HUES6 (cell line): Measurements from ENCODE around the gene ITIH1.

ENCODE experiments used
- H3K27ac ChIP-seq: 2 replicates; pipeline ENCODE4 v1.7.0; 2013; ENCODE audit warnings: low read depth, mild to moderate bottlenecking, low read length, inconsistent platforms
- H3K27me3 ChIP-seq: 2 replicates; pipeline ENCODE4 v1.6.1; 2013; ENCODE audit warnings: low read length; ENCODE audit not compliant: control insufficient read depth, insufficient read depth
- H3K36me3 ChIP-seq: 2 replicates; pipeline ENCODE4 v1.6.1; 2013; ENCODE audit warnings: low read length; ENCODE audit not compliant: control insufficient read depth, insufficient read depth
- H3K4me1 ChIP-seq: 2 replicates; pipeline ENCODE4 v1.6.1; 2013; ENCODE audit warnings: low read length; ENCODE audit not compliant: control insufficient read depth, insufficient read depth
- H3K4me3 ChIP-seq: 2 replicates; pipeline ENCODE4 v1.5.1; 2013; ENCODE audit warnings: low read depth, low read length
- H3K9ac ChIP-seq: one replicate; pipeline ENCODE4 v1.6.1; 2013; ENCODE audit warnings: mild to moderate bottlenecking, low read length
- H3K9me3 ChIP-seq: 2 replicates; pipeline ENCODE4 v1.6.1; 2013; ENCODE audit warnings: low read depth, low read length; ENCODE audit not compliant: control insufficient read depth, insufficient read depth

ITIH1 gene

DNA sequence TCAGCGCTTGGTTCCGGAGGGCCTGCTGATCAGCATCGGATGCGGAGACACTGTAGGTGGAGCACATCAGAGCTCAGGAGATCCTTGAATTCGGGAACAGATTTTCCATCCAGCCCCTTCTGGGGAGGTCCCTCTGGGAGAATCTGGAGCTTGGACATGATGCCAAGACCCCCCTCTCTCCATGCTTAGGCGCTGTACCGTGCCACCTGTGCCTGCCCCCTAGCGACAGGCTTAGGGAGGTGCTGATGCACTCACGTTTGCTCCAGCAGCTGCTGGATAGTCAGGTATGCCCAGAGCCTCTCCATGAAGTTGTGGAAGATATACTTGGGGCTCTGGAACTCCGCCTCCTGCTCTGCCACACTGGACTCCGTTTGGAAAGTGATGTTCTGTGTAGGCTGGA lies 43.3 kb downstream of the ITIH1 start:
- H3K4me1 ChIP-seq = peaks cover 13% of the 10 kb centered on the region
- no peak overlapping the region for H3K27ac ChIP-seq

DNA sequence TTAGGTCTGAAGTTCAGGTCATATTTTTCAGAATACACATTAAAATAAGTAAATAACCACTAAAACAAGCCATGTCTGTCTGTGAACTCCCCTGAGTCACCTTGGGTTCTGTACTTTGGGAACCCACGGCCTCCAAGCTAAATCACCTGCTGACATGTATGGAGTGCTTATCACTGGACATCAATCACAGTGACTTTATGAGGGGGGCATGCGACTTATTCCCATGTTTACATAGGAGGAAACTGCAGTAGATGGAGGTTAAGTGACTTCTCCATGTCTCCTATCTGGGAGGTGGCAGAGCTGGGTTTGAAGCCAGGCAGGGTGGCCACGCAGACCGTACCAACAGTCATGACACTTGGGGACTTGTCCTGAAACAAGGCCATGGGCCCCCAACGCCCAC lies 45.0 kb downstream of the ITIH1 start:
- H3K4me3 ChIP-seq = no peak overlapping the region
- no peaks in the 10 kb centered on the region for H3K36me3 ChIP-seq
- no peak overlapping the region for H3K9ac ChIP-seq
- H3K27ac ChIP-seq = no peak overlapping the region
- no peaks in the 10 kb centered on the region for H3K27me3 ChIP-seq
- peaks cover 13% of the 10 kb centered on the region for H3K4me1 ChIP-seq
- H3K9me3 ChIP-seq = no peaks in the 10 kb centered on the region

More for the DNA sequence above, 43.3 kb downstream of the ITIH1 start:
- Histone ChIP-seq H3K36me3 (no peaks in the 10 kb centered on the region), H3K9ac (no peak overlapping the region), H3K4me3 (no peak overlapping the region), H3K9me3 (no peaks in the 10 kb centered on the region), H3K27me3 (no peaks in the 10 kb centered on the region)

- Histone ChIP-seq H3K4me3 (no peak overlapping the region), H3K9me3 (no peaks in the 10 kb centered on the region), H3K9ac (no peak overlapping the region), H3K4me1 (peaks cover 13% of the 10 kb centered on the region), H3K27ac (no peak overlapping the region), H3K27me3 (no peaks in the 10 kb centered on the region), H3K36me3 (no peaks in the 10 kb centered on the region)
These were observed 46.6 kb downstream of the ITIH1 start for GRCh38 chr3:52824037-52824436.

- Histone ChIP-seq H3K9ac (no peak overlapping the region), H3K27me3 (no peaks in the 10 kb centered on the region), H3K27ac (no peak overlapping the region), H3K36me3 (no peaks in the 10 kb centered on the region), H3K4me3 (no peak overlapping the region), H3K9me3 (no peaks in the 10 kb centered on the region), H3K4me1 (no peaks in the 10 kb centered on the region)
These were observed 50.0 kb downstream of the ITIH1 start for GRCh38 chr3:52827441-52827840.

- Histone ChIP-seq H3K9me3 (no peaks in the 10 kb centered on the region), H3K36me3 (no peaks in the 10 kb centered on the region), H3K9ac (no peak overlapping the region), H3K27me3 (no peaks in the 10 kb centered on the region), H3K4me1 (no peaks in the 10 kb centered on the region), H3K27ac (no peak overlapping the region), H3K4me3 (no peak overlapping the region)
These were observed 50.5 kb downstream of the ITIH1 start for GRCh38 chr3:52827866-52828376.

DNA sequence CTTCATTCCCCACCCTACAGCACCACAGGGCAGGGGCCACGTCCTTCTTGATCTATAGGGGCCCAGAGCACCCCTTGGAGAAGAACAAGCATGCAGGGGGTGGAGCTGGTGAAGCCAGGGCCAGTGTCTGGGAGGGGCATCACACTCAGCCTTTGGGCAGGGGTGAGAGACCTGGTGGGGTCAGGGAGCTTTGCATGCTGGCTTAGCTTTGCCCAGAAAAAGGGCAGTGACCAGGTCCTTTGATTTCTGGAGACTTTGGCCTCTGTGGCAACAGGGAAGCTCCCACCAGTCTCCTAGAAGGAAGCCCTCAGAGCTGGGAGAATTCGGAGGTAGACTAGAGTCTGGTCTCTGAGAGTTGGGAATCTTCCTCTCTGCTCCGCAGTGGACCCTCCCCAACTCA lies 52.1 kb downstream of the ITIH1 start:
- Histone ChIP-seq H3K4me3 (no peak overlapping the region), H3K27me3 (no peaks in the 10 kb centered on the region), H3K9me3 (no peaks in the 10 kb centered on the region), H3K4me1 (no peaks in the 10 kb centered on the region), H3K27ac (no peak overlapping the region), H3K9ac (no peak overlapping the region), H3K36me3 (no peaks in the 10 kb centered on the region)

DNA sequence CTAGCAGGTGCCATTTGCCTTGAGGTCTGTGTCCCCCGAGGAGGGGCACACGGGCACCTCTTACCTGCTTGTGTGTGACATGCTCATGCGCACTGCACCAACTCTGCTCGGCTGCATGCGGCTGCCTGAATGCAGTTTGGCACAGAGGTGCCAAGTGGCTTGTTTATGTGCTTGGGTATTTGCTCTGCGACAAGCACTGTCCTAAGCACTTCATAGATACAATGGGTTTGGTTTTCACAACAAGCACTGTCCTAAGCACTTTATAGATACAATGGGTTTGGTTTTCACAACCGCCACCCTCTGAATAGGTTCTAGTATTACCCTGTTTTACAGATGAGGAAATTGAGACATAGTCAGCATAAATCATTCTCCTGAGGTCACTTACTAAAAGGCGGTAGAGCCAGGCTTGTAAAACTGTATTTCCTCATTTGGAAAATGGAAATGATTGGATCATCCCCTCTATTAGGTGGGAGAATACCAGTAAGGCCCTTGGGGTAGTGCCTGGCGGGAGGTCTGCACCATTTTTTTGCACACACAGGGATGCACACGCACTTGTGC lies 52.6 kb downstream of the ITIH1 start:
- Histone ChIP-seq H3K4me3 (no peak overlapping the region), H3K27ac (no peak overlapping the region), H3K27me3 (no peaks in the 10 kb centered on the region)

DNA sequence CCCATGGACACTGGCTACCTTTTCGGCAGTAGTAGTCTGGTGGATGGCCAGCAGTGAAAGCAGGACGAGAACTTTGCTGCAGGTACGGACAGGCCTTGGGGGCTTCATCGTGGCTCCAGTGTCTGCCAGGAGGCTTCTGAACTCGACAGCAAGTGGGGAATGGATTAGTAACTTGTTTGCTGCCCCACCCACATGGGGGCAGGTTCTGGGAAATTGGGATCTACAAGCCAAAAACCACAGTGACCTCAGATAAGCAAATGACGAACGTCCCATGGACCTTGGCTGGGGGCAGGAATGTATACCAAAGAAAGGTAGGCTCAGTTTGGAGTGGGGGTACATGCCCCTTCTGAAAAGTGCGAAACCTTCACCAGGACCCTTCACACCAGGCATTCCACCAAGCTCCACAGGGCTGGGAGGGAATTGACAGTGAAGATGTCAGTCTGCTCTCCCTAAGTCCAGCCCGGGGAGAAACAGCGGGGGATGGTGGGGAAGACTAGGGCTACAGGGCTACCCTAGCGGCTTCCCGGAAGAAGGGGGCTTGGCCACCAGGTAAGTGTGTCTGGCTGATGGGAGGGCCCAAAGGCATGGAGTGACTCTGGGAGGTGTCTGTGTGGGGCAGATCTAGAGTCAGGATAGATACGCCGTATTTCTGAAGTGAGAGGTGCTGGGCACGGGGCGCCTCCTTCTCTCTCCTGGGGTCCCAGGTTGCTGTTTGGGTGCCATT lies 53.3 kb downstream of the ITIH1 start, which contains the start of gene ITIH4:
Gene ITIH4 (minus strand): TSS at position 138 of the 724 bp plus-strand sequence. CDS start 30 bp downstream, at position 108.
- H3K27ac ChIP-seq = no peak within 1 kb of the TSS
- H3K4me1 ChIP-seq = peaks cover 9% of the 10 kb centered on the region; the same call in 1 of the 2 replicates
- H3K9ac ChIP-seq = no peak within 1 kb of the TSS
- H3K27me3 ChIP-seq = no peaks in the 10 kb centered on the region
- H3K9me3 ChIP-seq = no peaks in the 10 kb centered on the region
- no peaks in the 10 kb centered on the region for H3K36me3 ChIP-seq
- no peak within 1 kb of the TSS for H3K4me3 ChIP-seq

More for the DNA sequence above, 52.6 kb downstream of the ITIH1 start:
- Histone ChIP-seq H3K36me3 (no peaks in the 10 kb centered on the region), H3K9ac (no peak overlapping the region), H3K4me1 (peaks cover 4% of the 10 kb centered on the region; the same call in 1 of the 2 replicates), H3K9me3 (no peaks in the 10 kb centered on the region)

- Histone ChIP-seq H3K27ac (no peak overlapping the region), H3K9ac (no peak overlapping the region), H3K36me3 (0 out of 2 replicates have a peak, but pooled peaks cover 5% of the 10 kb centered on the region), H3K9me3 (no peaks in the 10 kb centered on the region), H3K4me3 (no peak overlapping the region), H3K4me1 (peaks cover 9% of the 10 kb centered on the region; the same call in 1 of the 2 replicates), H3K27me3 (no peaks in the 10 kb centered on the region)
These were observed 54.3 kb downstream of the ITIH1 start for GRCh38 chr3:52831500-52832301.

- H3K4me1 ChIP-seq = peaks cover 9% of the 10 kb centered on the region; the same call in 1 of the 2 replicates
- H3K27ac ChIP-seq = no peak overlapping the region
- no peak overlapping the region for H3K9ac ChIP-seq
- H3K9me3 ChIP-seq = no peaks in the 10 kb centered on the region
- H3K27me3 ChIP-seq = no peaks in the 10 kb centered on the region
- 0 out of 2 replicates have a peak, but pooled peaks cover 5% of the 10 kb centered on the region for H3K36me3 ChIP-seq
- H3K4me3 ChIP-seq = no peak overlapping the region
These were observed 55.8 kb downstream of the ITIH1 start for GRCh38 chr3:52833202-52833601.
